Neural crest cell (in vitro differentiated cells): ENCODE measurements around the gene TSSK3. TPM values are rescaled to one million over a fixed set of nuclear protein-coding genes. Genes with fewer than 3 reads are reported as not detected.
A peak's percentile ranks its signal among the peaks of the same experiment; 100 is the strongest.

Experiments used
- DNase-seq: peaks from one replicate; pipeline ENCODE4 v3.0.0; 2021; ENCODE audit warnings: low read depth, mixed read lengths, low spot score
- H3K27ac Mint-ChIP-seq: one replicate; pipeline ENCODE4 v1.8.0; 2021; ENCODE audit warnings: mild to moderate bottlenecking, mixed read lengths; ENCODE audit not compliant: unreplicated experiment
- H3K27me3 Mint-ChIP-seq: 2 replicates; pipeline ENCODE4 v1.8.0; 2021; ENCODE audit warnings: low read depth, mild to moderate bottlenecking, mixed read lengths
- H3K36me3 Mint-ChIP-seq: 2 replicates; pipeline ENCODE4 v1.8.0; 2021; ENCODE audit warnings: low read depth, mild to moderate bottlenecking, mixed read lengths
- H3K4me1 Mint-ChIP-seq: 2 replicates; pipeline ENCODE4 v1.8.0; 2021; ENCODE audit warnings: mixed read lengths
- H3K4me3 Mint-ChIP-seq: one replicate; pipeline ENCODE4 v1.8.0; 2021; ENCODE audit warnings: mild to moderate bottlenecking, mixed read lengths
- H3K9me3 Mint-ChIP-seq: 2 replicates; pipeline ENCODE4 v1.8.0; 2021; ENCODE audit warnings: mixed read lengths
- total RNA-seq: library from RNA; stranded (reverse); gene quantifications from 2 replicates; pipeline ENCODE4 v1.2.1, GENCODE V29; 2021
- TF ChIP-seq, protein P1 (sequence below): fragments of 200-600 bp; sonication (generic); conservative IDR thresholded peaks from 2 replicates; pipeline ENCODE4 v1.5.0; 2021; ENCODE audit warnings: antibody characterized with exemption, mild to moderate bottlenecking

Gene TSSK3
- total RNA-seq, 1 donor from 2014 or later = 2.2 TPM

DNA sequence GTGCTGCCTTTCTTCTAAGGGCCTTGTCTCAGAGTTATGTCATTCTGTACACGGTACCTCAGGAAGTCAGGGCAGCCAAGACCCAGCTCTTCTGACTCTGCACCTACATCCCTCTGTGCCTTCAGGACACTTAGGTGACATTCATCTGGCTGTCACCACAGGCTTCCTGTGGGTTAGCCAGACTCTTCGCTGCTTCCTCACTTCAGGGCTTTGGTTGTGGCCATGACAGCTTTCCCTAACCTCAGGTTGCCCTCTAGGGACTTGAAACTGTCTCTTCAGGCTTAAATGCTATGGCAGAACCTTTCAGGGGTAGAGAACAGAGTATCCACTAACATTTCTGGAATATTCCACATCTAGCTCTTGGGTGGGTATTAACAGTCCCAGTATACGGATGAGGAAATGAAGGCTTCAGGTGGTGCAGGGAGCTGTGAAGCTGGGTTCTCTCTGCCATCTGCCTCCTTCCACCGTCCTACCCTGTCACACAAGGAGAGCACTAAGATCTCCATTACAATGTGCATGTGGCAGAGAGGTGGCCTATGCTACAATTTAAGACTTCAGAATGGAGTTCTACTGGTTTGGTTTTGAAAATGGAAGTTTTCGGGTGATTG is 9.9 kb downstream of the TSSK3 start:
- H3K36me3 Mint-ChIP-seq = peaks cover 2% of the 10 kb centered on the region
- H3K27ac Mint-ChIP-seq = no peak overlapping the region
- H3K9me3 Mint-ChIP-seq = no peaks in the 10 kb centered on the region
- TF ChIP-seq, protein P1, sequence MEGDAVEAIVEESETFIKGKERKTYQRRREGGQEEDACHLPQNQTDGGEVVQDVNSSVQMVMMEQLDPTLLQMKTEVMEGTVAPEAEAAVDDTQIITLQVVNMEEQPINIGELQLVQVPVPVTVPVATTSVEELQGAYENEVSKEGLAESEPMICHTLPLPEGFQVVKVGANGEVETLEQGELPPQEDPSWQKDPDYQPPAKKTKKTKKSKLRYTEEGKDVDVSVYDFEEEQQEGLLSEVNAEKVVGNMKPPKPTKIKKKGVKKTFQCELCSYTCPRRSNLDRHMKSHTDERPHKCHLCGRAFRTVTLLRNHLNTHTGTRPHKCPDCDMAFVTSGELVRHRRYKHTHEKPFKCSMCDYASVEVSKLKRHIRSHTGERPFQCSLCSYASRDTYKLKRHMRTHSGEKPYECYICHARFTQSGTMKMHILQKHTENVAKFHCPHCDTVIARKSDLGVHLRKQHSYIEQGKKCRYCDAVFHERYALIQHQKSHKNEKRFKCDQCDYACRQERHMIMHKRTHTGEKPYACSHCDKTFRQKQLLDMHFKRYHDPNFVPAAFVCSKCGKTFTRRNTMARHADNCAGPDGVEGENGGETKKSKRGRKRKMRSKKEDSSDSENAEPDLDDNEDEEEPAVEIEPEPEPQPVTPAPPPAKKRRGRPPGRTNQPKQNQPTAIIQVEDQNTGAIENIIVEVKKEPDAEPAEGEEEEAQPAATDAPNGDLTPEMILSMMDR = no peak
- no peak overlapping the region for H3K4me3 Mint-ChIP-seq
- H3K4me1 Mint-ChIP-seq = no peaks in the 10 kb centered on the region
- DNase-seq = no peak
- no peaks in the 10 kb centered on the region for H3K27me3 Mint-ChIP-seq

DNA sequence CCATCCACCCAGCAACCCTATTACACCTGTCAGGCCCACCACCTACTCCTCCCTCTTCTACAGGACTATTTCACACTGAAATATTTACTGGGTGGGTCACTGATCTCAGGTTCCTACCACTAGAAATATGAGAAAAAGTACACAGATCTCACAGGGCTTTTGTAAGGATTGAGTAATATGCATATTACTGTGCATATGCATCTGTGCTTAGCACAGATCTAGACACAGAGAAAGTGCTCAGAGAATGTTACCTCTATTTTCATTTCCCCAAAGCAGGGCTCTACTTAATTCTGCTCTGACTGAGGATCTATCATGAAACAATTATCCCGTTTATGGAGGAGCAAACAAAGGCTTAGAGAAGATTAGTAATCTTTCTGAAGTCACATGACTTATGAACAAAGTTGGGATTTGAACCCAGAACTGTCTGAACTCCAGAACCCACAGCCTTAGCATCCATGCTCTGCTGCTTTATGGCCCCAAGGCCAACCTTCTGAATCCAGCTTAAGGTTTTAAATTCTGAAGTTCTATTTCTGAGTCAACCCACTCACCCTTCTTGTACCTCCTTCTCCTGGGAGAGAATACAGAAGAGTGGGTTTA is 11.8 kb downstream of the TSSK3 start:
- Mint-ChIP-seq H3K4me3 (no peak overlapping the region), H3K4me1 (no peaks in the 10 kb centered on the region), H3K9me3 (no peaks in the 10 kb centered on the region), H3K27me3 (no peaks in the 10 kb centered on the region), H3K27ac (no peak overlapping the region), H3K36me3 (peaks cover 8% of the 10 kb centered on the region)
- TF ChIP-seq, protein P1 = no peak
- DNase-seq = no peak

DNA sequence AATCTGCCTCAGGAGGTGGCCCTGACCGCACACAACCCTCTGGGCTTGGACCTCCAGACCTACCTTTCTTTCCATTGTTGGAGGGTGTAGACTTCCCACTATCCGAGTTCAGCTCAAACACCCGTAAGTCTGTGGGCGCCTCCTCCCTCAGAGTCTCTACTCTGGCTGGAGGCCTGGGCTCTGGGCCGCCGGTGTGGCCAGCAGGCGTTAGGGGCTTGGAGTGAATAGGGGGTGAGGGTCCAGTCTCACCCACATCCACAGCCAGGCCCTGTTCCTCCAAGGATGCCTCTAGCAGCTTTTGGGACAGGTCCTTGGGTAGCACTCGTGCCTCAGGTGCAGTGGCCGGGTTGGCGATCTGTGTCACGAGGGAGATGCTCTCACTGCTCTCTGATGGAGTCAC is 13.9 kb downstream of the TSSK3 start:
- Mint-ChIP-seq H3K27me3 (no peaks in the 10 kb centered on the region), H3K27ac (no peak overlapping the region), H3K4me1 (peaks cover 10% of the 10 kb centered on the region), H3K36me3 (peaks cover 5% of the 10 kb centered on the region), H3K4me3 (no peak overlapping the region), H3K9me3 (no peaks in the 10 kb centered on the region)
- TF ChIP-seq, protein P1 = no peak
- DNase-seq = no peak

DNA sequence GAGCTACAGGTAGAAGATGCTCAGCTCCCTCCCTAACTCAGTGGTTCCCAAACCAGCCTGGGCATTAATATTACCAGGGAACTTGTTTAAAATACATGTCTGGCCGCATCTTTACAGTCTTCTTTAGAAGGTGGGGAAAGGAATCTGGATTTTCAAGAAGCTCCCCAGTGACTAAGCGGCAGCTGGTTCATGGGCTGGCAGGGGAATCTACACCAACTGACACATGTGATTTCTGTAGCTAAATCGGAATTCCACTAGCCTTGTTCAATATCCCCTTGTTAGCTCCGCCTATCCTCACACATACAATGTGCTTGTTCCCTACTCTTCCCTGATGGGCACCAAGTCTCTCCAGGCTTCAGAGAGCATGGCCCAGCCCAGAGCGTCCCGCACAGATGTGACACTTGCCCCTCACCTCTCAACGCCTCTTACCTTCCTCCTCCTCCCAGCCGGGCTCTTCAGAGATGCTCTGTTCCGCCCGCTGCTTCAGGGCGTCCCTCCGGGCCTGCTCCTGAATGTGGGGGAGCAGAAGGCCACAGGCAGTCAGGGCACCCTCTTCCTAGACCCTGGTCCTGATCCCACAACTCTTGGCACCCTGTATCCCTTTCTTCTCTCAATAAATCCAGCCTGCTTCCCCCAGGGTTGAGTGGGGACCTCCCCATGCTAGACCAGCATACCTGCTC is 15.3 kb downstream of the TSSK3 start:
- Mint-ChIP-seq H3K4me3 (no peak overlapping the region), H3K4me1 (peaks cover 10% of the 10 kb centered on the region), H3K27me3 (no peaks in the 10 kb centered on the region), H3K27ac (peak overlapping the region; percentile 19), H3K9me3 (no peaks in the 10 kb centered on the region), H3K36me3 (peaks cover 5% of the 10 kb centered on the region)
- TF ChIP-seq, protein P1 = no peak
- no peak for DNase-seq

DNA sequence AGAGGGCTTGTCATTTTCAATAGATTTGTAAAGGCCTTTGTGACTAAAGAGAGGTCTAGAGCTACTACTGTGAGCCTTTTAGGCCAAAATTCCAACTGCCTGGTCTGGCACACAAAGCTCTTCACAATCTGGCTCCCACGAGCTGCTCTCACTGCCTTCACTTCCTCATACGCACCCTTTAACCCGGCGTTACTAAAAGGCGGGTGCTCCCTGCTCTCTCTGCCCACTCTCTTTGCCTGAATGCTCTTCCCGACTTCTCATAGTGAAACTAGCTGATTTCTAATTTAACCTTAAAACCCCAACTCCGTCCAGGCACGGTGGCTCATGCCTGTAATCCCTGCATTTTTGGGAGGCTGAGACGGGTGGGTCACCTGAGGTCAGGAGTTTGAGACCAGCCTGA is 17.7 kb downstream of the TSSK3 start:
- no peaks in the 10 kb centered on the region for H3K9me3 Mint-ChIP-seq
- no peak overlapping the region for H3K4me3 Mint-ChIP-seq
- peaks cover 10% of the 10 kb centered on the region for H3K4me1 Mint-ChIP-seq
- no peaks in the 10 kb centered on the region for H3K27me3 Mint-ChIP-seq
- no peak for DNase-seq
- TF ChIP-seq, protein P1 = no peak
- no peak overlapping the region for H3K27ac Mint-ChIP-seq
- peaks cover 8% of the 10 kb centered on the region for H3K36me3 Mint-ChIP-seq
